Stimulated activated CD8-positive, alpha-beta memory T cell treated with anti-CD3 and anti-CD28 coated beads, Interleukin-15, amount 100 ng/mL, for 1 hour (primary cell): ENCODE results near the gene TTC8.
"Not testable (repeated sequence)": the region's sequence is repeated elsewhere in the genome, so short reads cannot be mapped to it uniquely, and the experiment has no call there.

Experiments used
- DNase-seq: peaks from one replicate; pipeline ENCODE4 v3.0.0-alpha.2; 2020; ENCODE audit warnings: low read depth

TTC8 gene

DNA sequence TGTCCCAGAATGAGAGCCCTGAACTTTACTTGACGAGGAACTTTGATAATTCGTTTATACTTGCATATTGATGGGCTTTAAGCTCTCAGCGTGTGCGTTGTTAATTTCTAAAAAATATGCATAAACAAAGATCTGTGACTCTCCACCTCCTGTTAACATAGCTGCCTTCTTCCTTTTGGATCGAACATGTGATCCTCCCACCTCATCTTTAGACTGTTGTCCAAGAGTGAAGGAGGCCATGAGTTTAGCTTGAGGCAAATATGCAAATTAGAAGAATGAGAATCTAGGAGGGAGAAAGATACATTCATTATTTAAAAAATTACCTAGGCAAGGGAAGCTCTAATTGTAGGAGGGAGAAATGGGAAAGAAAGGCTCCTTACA lies 617 bp downstream of the TTC8 start:
- no peak for DNase-seq

DNA sequence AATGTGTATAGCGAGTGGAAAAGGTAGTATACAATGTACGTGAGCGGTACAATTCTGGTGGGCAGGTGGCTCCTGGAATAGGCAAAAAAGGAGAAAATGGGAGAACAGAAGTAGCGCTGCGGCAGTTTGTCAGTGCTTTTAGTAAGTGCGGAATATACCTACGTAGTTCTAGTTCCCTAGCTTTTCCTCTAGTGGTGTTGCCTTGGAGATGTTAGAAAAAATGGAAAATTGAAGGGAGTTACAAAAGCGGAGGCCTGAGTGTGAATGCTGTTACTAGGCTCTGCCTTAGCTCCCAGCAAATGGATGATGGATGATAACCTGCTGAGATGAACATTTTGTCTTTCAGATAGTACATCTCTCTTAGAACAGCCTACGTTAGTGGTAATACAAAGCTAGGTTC lies 1.1 kb downstream of the TTC8 start:
- no peak for DNase-seq

DNA sequence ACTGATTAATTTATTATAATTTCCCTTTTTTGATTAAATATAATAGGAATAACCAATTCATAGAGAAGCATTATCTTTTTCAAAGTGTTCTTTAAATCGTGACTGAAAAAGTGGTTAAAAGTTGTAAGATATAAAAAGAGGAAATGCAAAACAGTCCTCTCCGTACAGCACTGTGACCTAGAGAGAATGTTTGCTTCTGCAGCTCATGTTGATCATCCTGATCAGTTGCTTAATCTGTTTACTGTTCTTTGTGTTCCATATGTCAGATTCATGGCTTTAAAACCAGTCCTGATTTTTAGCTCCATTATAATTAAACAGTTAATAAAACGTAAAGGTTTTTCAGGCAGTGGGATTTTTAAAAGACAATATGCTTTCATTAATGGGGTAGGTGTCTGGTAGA lies 4.7 kb downstream of the TTC8 start:
- no peak for DNase-seq

DNA sequence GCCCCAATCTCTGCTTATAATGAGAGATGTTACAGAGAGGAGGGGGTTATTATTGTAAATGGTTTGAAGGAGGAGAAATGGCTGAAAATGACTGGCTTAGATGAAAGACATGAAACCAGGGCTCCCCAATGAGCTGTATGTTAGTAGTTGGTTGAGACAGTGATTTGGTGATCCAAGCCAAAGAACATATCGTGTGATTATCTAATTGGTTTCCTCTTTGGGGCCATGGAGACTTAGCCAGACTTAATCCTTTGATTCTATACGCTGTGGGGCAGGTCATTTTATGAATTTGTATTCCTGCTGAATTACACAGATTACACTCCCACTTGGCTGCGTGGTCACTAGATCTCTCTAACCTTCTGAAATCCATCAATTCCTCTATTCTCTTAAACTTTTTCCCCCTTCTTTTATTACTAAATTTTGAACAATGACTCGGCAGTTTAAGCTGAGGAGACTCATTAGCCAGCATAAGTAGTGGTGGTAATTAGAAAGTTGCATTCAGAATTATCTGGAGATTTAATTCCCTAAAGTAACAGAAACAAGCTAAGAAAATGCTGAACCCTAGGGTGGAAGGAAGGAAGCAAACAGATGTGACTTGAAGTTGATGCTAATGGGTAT lies 5.3 kb downstream of the TTC8 start:
- DNase-seq: no peak

DNA sequence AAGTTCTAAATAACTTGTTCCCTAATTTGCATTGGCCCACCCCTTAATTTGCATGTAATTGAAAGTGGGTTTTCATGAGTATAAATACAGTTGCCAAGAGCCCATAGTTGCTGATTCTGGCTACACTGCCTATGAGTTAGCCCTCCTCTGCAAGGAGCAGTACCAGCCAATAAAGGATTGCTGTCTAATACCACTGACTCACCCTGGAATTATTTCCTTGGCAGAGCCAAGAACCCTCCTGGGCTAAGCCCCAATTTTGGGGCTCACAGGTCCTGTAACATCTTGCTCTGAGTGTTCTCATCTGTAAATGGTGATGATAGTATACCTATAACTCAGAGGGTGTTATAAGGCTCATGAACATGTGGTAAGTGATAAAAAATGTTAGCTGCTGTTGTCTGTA lies 6.8 kb downstream of the TTC8 start:
- no peak for DNase-seq

DNA sequence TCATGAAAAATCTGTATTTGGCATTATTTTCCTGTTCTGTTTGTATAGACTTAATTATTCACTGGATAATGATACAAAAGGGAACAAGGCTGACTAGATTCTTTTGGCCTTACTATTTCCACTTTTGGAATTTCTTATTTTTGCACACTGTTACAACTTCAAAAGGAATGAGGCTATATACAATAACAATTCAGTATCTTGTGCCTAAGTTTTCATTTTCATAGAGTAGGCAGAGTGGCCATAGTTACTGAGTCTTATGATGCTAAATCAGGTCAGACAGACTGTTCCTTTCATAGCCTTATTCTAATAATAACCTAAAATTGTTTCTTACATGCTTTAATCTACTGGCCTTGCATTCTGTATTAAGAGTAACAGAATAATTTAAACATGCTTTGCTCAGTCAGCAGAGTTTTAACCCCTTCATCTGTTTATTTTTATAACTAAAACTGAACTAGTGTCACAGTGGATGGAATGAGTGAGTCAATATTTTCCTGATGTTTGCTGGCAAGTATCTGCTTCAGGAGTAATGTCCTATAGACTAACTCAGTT lies 10.5 kb downstream of the TTC8 start:
- no peak for DNase-seq

DNA sequence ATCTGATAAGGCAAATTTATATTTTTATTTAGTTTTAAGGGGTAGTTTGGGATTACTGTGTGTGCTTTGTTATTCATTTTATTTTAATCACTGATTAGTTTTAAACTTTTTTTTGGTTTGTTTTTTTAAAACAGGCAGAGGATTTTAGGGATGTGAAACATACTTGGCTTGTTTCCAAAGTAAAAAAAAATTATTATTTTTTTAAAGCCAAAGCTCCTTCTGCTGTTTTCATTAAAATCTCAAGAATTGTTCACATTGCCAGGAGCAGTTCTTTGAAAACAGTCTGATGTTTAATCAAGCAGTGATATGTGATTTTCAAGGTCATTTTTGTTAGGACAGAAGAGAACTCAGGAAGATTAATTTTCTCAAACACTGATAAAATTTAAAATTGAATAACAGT lies 11.2 kb downstream of the TTC8 start:
- no peak for DNase-seq

DNA sequence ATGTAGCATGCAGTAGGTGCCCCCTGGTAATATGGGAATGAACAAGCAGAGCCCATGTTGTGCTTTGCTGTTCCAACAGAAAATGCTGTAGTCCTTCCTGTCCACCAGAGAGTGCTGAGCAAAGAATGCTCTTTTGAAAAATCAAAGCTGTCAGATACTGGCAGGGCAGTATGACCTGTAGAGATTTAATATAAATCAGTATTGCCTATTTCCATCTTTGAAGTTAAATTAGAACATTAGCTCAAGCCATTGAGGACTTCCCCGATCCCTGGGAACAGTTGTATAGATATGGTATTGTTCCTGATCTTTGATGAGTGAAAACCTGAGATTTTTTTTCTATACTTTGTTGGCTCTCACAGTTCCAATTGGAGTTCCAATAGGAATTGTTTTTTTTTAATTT lies 13.0 kb downstream of the TTC8 start:
- no peak for DNase-seq

DNA sequence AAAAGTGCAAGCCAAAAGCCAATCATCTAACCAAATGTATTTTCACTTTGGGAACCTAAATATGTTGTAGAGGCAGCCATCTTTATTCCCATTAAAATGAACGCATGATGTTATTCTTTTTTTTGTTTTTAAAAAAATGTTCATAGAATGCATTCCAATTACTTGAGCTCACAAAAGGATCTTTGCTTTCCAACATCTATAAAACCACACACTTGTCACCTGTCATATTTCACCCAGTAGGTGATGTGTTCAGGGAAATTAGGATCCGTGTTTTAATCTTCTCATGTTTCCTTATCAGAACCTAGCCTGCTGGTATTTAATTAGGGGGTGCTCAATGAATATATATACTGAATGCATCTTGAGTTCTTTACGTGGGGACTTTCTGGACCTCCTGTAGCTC lies 13.6 kb downstream of the TTC8 start:
- no peak for DNase-seq

DNA sequence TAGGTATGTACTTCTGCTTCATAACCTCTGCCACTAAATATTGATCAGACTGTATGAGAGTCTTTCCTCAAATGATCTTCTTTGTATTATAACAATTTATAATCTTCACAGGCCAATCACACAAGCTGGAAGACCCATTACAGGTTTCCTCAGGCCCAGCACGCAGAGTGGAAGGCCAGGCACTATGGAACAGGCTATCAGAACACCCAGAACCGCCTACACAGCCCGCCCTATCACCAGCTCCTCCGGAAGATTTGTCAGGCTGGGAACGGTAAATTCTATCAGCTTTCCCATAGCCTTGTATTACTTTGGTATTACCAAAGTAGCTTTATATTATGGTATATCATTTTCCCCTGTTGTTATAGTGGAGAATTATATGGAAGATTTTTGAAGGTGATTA lies 16.5 kb downstream of the TTC8 start:
- no peak for DNase-seq

DNA sequence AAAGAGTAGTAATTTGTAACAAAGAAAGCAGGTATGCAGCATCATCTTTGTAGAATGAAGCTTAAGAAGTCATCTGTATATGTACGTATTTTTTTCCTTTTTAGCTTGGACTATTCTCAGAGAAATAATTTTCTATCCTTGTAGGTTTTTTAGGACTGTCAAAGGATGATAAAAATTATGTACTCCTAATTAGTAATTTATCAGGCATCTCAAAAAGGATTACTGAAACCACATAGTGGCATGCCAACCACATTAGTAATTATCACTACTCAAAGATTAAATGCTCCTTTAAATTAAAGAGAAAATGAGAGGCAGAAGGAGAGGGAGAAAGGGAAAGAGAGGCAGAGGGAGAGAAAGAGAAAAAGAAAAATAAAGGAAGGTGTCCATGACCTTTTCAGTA lies 17.3 kb downstream of the TTC8 start:
- no peak for DNase-seq

DNA sequence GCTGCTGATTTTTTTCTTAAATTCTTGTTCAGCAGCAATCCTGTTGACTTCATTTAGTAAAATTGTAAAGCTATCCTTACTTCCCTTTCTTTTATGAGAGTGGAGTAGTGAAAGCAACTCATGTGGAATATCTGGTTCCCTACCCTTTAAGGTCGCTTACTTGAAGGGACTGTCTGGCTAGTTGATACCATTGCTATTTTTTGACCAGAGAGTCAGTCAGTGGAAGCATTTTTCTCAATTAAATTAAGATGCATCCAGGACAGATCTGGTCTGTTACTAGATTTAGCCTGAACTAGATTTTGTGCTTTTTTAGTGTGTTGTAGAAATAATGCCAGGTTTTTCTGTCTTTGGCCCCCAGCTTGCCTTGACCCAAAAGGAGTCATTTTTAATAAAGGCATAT lies 18.0 kb downstream of the TTC8 start:
- DNase-seq: no peak

DNA sequence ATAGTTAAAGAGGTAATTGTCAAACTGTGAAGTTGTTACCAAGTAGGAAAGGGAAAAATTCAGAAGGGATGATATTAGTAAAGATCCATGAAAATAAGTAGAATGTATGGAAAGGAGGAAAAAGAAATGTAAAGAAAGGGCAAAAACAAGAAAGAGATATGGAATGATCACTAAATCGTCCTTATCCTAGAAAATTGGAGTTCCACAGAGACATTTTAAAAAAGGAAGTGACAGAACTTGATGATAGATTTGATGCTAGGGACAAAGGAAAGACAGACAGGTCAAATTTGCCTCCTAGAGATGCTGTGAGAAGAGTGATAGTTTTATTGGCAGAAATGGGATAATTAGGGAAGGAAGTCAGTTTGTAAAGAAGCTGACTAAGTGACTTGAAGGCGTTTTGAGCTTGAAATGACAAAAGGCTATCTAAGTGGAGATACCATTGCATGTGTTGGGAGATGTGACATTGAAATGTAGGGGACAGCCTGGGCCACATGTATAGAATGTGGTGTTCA lies 20.6 kb downstream of the TTC8 start:
- DNase-seq: no peak

DNA sequence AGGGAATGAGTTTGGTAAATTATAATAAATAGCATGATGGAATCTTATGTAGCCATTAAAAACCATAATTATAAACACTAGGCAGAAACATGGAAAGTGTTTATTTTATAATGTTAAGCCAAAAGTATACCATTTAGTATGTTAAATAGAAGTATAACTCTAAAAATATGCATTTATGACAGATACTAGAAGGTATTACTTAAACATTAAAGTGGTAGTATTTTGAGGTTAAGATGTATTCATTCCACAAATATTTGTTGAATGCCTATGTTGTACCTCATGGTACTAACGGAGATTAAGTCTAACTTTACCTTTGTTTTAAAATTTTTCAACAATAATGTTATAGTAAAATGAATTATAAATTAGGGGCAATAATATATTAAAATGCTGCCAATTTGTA lies 24.1 kb downstream of the TTC8 start:
- no peak for DNase-seq

DNA sequence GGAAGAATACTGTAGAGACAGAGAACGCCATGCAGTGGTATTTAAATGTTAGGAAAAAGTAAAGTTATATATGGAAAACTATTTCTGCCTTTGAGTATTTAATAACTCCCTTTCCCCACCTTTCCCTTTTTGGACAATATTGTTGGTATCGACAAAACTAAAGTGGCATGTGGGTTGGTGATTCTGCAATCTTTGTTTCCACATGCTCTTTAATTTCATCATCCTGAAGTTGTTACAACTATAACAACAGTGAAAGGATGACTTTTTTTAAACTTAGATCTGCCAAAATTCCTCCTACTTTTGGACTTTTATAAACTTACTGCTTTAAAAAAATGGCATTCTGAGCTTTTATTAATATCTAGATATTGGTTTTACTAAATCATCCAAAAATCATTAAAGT lies 25.3 kb downstream of the TTC8 start:
- DNase-seq: no peak

DNA sequence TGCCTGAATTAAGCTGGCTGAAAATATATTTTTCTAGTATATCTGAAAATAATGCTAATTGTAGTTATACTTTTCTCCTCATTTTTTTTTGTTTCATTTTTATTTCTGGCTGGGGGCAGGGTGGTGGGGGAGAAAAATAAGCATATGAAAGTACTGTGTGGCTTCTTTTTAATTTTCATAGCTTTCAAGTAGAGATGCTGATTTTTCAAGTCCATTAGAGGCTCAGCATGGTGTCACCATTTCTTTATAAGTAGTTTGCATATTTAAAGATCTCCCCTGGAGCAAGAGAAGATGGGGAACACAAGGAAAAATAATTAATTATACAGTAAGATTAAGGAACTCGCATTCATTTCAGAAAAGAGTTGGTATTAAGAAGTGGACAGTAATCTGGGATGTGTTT lies 27.1 kb downstream of the TTC8 start:
- DNase-seq: no peak

DNA sequence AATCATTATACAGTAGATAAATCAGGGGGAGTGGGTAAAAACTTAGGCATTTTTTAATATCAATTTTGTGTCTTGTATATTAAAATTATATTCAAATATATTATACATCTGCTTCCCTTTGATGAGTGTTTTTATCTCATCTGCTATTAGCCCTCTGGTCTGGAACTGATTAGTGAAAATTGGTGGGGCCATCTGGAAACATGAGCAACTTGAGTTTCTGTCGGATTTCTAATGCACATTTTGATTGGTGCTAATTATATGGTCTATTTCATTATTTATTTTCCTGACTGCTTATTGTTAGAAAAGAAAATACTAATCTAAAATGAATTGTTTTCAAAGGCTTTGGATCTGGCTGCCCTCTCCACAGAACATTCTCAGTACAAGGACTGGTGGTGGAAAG lies 28.2 kb downstream of the TTC8 start:
- DNase-seq: no peak

DNA sequence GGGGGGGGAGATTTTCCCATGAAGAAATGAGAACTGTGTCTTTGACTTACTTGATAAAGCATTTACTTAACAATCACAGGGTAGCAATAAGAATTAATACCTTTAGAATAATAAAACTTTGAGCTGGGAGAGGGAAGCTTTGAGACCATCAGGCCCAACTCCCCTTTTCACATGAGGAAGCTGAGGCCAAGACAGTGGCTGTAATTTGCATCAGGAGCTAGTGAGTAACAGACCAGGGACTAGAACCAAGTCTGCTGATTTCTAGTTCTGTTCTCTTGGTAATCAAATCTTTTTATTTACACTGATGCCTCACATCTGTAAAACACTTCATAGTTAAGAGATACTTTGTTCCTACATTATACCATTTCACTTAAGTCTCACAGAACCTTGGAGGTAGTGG lies 28.7 kb downstream of the TTC8 start:
- DNase-seq: no peak

DNA sequence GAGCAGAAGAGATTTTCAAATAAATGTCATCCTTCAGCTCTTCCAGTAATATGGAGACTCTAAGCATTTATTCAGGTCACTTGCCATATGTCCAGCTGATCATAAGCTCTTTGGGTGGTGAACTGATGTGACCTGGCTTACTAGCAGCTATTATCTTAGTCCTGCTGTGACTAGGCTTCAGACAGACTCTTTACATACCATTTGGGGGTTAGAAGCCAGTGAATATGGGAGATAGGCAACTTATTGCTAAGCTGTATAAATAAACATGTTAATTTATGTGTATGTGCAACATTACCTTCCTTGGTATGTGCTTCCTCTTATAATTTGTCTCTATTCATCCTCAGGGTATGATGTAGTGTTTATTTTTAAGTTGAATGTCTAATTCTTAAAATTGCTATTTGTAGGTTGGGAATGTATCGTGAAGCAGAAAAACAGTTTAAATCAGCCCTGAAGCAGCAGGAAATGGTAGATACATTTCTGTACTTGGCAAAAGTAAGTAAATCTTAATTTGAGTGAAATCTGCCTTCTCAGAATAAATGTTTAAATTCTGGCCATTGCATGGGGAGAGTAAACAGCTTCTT lies 32.4 kb downstream of the TTC8 start:
- DNase-seq: no peak

DNA sequence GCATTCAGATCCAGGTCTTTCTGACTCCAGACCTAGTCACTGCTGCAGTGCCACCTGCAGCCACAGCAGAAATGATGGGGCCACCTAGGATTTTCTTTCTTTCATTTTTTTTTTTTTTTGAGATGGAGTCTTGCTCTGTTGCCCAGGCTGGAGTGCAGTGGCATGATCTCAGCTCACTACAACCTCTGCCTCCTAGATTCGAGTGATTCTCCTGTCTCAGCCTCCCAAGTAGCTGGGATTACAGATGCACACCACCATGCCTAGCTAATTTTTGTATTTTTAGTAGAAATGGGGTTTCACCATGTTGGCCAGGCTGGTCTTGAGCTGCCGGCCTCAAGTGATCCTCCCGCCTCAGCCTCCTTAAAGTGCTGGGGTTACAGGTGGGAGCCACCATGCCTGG lies 33.4 kb downstream of the TTC8 start:
- not testable (repeated sequence) for DNase-seq

DNA sequence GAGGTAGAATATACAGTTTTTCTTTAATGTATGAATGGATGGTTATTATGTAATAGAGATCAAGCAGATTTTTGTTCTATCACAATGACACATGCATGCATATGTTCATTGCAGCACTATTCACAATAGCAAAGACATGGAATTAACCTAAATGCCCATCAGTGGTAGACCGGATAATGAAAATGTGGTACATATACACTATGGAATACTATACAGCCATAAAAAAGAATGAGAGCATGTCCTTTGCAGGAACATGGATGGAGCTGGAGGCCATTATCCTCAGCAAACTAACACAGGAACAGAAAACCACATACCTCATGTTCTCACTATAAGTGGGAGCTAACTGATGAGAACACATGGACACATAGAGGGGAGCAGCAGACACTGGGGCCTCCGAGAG lies 34.7 kb downstream of the TTC8 start:
- DNase-seq: not testable (repeated sequence)

DNA sequence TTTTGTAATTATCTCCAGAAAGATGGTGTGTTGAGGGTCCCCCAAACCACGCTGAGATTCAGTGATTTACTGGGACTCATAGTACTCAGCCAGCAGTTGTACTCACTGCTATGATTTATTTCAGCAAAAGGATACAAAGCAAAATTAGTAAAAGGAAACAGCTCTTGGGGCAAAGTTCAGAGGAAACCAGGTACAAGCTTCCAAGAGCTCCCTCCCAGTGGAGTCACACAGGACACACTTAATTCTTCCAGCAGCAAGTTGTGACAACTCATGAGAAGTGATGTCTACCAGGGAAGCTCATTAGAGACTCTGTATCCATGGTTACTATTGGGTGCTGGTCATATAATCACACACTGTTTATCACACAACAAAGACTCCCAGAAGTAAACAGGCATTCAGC lies 38.7 kb downstream of the TTC8 start:
- no peak for DNase-seq

DNA sequence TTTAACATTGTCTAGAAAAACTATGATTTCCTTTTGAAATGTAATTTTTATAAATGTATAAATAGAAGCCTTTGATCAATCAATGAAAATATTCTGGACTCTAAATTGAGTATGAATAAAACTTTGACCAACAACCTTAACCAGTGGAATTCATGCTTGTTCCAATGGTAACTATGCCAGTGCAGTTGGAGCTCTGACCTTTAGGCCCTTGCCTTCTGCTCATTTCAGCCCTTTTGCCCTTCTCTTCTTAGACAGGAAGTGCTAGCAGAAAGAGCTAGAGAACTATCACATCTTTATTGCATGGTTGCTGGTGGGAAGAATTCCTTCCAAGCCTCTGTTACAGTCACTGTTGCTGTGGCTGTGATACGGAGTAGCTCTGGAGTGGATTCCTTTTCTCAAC lies 39.7 kb downstream of the TTC8 start:
- DNase-seq: no peak

DNA sequence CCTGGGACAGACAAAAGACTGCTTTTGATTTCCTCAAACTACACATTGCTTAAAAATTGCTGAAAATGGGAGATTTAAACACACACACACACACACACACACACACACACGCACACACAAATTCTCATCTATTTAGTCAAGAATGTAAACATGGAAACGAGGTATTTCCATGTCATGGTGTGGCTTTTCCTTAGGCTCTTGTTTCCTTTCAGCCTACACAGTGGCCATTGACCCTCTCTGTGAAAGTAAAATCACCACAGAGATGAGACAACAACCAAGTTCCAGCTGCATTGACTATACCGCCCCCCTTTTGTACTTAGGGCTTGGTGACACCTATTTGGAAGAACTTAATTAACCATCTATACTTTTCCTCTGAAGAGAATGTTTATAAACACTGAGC lies 41.9 kb downstream of the TTC8 start:
- no peak for DNase-seq
